Right lobe of liver (tissue), 4 donors: ENCODE data around the gene C12orf42.

Experiments
- CTCF ChIP-seq, 4 donors: fragments of 200-600 bp in 3 of 4; fragments of 450-650 bp in 1 of 4; IDR thresholded peaks; one replicate each; pipeline versions ENCODE4 v1.5.1 to v1.8.0; 2016 to 2022; ENCODE audit warnings: antibody characterized with exemption in 4 of 4, mild to moderate bottlenecking in 2 of 4
- POLR2A ChIP-seq: fragments of 450-650 bp; IDR thresholded peaks from one replicate; pipeline ENCODE4 v1.6.1; 2017; ENCODE audit warnings: antibody characterized with exemption, mild to moderate bottlenecking
- donor health status: DM: no; HTN: no; CAD: no.
- donor health status: DM: no; HTN: no; CAD: no.
- donor health status: DM: no; HTN: yes; CAD: no.

- TF ChIP-seq POLR2A (no peak), CTCF (IDR thresholded peaks at IDR 0.05) (no peak)
Measured at GRCh38 chr12:103529306-103529705, 33.5 kb upstream of the C12orf42 start.
